NCI-H128 (cell line): ENCODE results near the gene MOB2.
"Not testable (repeated sequence)": the region's sequence is repeated elsewhere in the genome, so short reads cannot be mapped to it uniquely, and the experiment has no call there.

Source experiments
- DNase-seq: peaks from one replicate; lab custom pipeline; 2025; ENCODE audit not compliant: unreplicated experiment; lab: John Stamatoyannopoulos, UW

The MOB2 gene

DNA sequence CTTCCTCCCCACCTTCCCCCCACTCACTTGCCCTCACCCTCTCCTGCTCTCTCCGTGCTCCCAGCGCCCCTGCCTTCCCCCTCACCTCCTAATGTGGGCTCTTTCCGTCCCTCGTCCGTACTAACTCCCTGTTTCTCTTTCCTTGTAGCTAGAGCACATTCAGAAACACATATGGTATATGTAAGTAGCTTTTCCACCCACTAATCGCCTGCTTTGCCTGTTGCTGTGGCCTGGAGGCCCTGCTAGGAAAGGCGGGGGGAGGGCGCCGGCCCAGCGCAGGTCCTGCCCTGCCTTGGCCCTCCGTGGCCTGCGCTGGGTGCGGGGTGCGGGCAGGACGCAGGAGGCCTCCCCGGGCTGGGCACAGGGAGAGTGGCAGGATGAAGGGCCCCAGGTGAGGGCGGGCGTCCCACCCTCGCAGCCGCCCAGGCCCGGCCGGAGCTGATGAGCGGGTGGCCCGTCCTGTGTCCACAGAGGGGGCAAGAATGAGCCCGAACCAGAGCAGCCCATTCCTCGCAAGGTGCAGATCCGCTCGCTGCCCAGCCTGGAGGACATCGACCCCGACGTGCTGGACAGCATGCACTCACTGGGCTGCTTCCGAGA is 41.7 kb downstream of the MOB2 start:
- no peak for DNase-seq

- no peak for DNase-seq
Measured at GRCh38 chr11:1444321-1444720, 42.3 kb downstream of the MOB2 start.

- DNase-seq: no peak
Measured at GRCh38 chr11:1443737-1444136, 42.8 kb downstream of the MOB2 start.

- no peak for DNase-seq
Measured at GRCh38 chr11:1442807-1443366, 43.7 kb downstream of the MOB2 start.

DNA sequence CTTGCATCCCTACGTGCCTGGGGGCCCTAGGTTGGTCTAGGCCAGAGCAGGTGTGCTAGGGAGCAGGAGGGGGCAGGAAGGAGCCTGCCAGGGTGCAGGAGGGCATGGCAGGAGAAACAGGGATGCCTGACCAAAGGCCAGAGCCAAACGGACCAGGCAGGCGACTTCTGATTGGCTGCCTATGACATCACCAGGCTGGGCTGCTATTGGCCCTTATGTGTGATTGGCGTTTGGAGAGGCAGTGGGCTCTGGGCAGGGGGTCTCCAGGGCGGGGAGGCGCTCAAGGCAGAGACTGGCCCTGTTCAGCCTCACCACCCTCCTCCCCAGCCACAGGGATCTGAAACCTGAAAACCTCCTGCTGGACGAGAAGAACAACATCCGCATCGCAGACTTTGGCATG is 44.4 kb downstream of the MOB2 start:
- no peak for DNase-seq

GRCh38 chr11:1440496-1440895 is 46.1 kb downstream of the MOB2 start:
- no peak for DNase-seq

- DNase-seq: no peak
Measured at GRCh38 chr11:1440066-1440465, 46.5 kb downstream of the MOB2 start.

DNA sequence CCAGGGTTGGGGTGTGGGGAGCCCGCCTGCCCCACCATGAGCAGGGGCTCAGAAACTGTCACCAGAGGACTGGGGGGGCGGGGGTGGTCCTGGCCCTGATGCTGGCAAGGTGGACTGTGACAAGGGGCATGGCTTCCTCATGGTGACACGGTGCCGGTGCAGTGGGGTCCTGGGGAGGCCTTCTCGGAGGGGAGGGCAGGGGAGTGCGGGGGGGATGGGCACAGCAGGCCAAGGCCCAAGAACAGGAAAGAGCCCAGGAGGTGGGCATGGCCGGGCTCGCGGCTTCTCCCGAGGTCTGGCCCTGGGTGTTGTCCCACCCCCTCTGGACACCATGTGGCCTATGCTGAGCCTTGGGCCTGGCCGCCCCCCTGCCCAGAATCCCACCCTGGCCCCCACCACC is 47.2 kb downstream of the MOB2 start:
- no peak for DNase-seq

GRCh38 chr11:1438967-1439330 is 47.6 kb downstream of the MOB2 start:
- no peak for DNase-seq

DNA sequence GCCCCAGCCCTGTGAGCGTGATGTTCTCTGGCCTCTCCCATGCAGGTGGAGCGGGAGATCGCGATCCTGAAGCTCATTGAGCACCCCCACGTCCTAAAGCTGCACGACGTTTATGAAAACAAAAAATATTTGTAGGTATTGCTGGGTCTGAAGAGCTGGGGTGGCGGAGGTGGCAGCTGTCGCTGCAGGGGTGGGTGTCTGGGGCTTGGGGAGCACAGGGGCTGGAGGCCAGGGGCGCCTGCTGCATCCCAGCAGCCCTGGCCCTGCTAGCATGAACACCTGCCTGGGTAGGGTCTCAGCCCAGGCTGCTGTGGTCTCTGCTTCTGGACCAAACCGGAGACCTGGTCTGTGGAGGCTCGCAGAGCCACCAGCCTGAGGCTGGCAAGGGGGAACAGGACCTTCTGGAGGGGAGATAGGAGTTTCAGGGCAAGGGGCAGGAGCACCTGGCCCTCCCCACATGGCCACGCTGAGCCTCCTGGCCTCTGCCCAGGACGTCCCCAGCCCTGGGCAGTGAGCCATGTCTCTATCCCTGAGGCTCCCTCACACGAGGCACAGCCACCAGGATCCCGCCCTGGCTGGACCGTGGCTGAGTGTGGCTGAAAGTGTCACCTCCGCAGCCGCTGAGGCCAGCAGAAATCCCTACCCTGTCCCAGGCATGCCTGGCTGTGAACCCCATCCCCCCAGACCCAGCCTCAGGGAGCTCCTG is 48.2 kb downstream of the MOB2 start:
- DNase-seq: no peak

GRCh38 chr11:1437500-1437899 is 49.1 kb downstream of the MOB2 start:
- DNase-seq: no peak

DNA sequence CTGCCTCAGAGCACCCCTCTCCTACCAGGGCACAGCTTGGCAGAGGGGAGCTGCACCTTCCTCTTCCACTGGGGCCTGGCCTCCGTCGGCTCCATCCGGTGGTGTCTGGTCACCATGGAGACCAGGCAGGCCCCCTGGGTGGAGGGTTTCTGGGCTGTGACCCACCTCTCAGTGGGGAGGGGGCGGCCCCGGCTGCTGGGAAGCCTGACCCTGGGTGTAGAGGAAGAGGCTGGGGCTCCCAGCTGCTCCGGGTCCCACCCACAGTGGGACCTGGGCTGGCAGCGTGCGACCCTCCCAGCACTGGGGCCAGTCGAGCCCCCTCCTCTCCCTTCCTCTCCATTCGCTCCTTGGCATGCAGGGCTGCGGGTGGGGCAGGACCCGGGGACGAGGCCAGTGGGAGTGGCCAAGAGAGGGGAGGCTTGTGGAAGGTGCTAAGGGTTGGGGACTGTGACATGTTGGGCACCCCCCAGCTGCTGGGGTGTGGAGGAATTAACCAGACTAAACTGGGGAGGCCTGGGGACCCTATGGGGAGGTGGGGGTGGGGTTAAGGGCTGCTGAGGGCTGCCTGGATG is 50.0 kb downstream of the MOB2 start:
- DNase-seq: no peak

DNA sequence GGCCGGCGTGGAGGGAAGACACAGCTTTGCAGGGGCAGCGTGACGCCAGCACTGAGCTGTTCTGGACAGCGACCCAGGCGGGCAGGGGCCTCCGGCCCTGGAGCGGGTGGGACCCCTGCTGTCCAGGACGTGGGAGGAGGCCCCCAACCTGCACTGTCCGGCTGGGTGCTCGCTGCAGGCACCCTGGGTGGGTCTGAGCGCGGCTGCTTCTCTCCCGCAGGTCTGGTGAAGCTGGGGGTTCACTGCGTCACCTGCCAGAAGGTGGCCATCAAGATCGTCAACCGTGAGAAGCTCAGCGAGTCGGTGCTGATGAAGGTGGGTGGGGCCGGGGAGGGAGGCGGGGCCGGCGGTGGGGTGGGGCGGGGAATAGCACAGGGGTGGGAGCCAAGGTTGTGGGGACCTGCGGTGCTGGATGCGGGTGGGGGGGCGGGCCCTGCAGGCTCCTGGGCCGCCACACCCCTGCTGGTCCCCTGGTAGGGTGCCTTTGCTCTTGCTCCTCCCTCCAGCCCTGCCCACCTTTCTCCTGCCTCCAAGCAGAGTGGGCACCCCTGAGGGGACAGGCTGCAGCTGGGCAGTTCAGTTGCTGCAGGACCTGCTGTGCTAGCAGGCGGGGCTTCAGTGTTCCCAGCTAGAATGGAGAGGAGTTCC is 50.6 kb downstream of the MOB2 start:
- no peak for DNase-seq

GRCh38 chr11:1435479-1435819 is 51.1 kb downstream of the MOB2 start:
- DNase-seq: not testable (repeated sequence)

DNA sequence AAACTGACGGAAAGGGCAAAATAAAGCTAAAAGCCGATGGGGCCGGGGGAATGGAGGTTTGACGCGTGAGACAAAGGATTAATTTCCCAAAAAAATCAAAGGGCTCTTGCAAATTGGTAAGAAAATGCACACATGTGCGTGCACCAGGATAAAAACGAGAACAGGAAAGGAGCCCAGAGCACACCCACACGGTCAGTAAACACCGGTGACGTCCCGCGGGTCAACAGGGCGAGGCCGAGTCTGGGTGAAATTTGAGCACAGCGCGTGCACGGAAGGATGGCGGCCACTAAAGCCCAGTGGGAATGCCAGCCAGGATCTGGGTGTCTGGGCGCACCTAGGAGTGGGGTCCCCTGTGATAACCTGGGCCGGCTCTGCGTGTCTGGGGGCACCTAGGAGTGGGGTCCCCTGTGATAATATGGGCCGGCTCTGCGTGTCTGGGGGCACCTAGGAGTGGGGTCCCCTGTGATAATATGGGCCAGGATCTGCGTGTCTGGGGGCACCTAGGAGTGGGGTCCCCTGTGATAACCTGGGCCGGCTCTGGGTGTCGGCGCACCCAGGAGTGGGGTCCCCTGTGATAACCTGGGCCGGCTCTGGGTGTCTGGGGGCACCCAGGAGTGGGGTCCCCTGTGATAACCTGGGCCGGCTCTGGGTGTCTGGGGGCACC is 52.5 kb downstream of the MOB2 start:
- DNase-seq: no peak

DNA sequence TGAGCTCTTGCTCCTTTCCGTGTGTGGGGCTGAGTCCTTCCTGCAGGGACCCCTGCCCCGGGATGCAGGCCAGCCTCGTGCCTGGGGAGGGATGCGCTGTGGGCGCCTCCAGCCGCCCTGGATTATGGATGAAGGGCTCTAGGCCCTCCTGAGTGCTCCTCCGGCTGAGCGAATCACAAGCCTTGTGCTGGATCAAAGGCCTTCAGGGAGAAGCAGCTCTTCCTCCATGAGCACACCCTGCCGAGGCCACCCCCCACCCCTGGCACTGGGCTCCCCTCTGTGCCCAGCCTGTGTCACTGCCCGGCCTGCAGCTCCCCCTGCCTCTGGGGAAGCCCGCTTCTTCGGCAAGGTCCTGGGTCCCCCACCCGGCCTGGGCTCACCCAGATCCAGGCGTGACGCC is 53.0 kb downstream of the MOB2 start:
- no peak for DNase-seq

- DNase-seq: no peak
Measured at GRCh38 chr11:1428762-1429316, 57.7 kb downstream of the MOB2 start.

GRCh38 chr11:1425439-1425838 is 61.1 kb downstream of the MOB2 start:
- DNase-seq: no peak

- no peak for DNase-seq
Measured at GRCh38 chr11:1425006-1425405, 61.6 kb downstream of the MOB2 start.

- not testable (repeated sequence) for DNase-seq
Measured at GRCh38 chr11:1423406-1423805, 63.2 kb downstream of the MOB2 start.

DNA sequence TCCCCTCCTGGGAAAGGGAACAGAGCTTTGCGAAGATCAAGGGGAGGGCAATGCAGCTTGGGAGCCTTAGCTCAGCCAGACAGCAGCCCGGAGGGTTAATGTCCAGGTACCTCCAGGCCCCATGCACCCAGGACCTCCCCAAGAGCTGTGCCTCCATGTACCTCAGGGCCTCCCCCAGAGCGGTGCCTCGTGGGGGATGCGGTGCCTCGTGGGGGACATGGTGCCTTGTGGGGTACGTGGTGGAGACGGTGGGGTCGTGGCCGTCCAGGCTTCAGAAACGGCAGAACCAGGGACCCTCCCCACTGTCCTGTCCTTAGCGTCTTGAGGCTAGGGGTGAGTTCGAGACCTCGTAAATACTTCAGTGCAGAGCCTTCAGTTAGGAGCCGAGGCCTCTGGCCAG is 63.6 kb downstream of the MOB2 start:
- no peak for DNase-seq
